OCI-M2 (cell line): Measurements from ENCODE around the gene RPS10.
A peak's percentile ranks its signal among the peaks of the same experiment; 100 is the strongest.
"Not testable (repeated sequence)": the region's sequence is repeated elsewhere in the genome, so short reads cannot be mapped to it uniquely, and the experiment has no call there.

Experiments used
- DNase-seq: peaks from one replicate; lab custom pipeline; 2025; ENCODE audit not compliant: unreplicated experiment; lab: John Stamatoyannopoulos, UW

The RPS10 gene

DNA sequence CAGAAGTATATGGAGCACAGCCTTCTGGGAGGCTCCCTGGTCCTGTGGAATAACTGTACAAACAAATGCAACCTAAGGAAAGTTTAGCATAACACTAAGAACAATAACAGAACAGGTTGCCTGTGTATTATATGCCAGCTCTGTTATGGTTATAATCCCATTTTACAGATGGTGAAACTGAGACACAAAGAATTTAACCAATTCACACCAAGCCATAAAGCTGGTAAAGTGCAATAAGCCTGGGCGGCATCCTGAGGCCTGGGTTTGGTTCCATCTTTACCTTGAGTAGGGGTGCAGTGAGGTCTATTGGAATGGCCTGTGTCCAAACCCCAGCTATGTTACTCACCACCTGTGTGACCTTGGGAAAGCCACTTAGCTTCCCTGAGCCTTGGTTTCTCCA lies 25.3 kb upstream of the RPS10 start:
- DNase-seq: no peak

DNA sequence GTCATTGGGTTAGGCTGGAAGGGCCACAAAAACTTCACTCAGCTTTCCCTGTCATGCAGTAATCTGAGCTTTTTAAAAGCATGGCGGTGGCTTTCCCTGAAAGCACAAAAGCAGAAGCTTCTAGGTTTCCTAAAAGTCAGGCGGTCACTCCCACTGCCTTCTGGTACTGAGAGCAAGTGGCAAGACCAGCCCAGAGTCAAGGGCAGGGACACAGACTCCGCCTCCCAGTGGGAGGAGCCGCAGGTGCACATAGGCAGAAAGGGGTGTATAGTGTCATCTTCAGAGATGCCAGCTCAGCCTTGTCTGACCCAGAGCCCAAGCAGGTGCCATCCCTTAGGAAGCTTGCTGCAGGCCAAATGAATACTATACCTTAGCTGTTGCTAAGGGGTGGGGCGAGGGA lies 22.0 kb upstream of the RPS10 start:
- DNase-seq: no peak

DNA sequence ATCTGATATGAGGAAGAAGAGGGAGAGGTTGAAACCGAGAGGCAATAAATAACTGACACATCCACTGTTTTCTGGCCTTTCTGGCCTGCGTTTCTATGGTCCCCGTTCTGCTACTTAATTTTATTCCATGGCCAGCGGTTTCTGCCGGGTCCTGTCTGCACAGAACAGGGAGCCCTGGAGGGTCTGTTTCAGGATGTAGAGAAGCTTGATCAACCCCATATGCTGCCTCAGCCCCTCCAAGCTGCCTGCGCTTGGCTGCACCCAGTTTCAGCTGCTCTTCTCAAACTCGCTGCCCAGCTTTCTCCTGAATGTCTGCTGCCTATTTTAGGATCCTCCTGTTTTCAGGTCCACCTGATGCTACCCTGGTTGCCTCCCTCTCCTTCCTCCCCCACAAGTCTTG lies 21.5 kb upstream of the RPS10 start:
- no peak for DNase-seq

GRCh38 chr6:34445313-34445860 lies 19.5 kb upstream of the RPS10 start:
- DNase-seq: no peak

GRCh38 chr6:34441526-34441925 lies 15.7 kb upstream of the RPS10 start:
- no peak for DNase-seq

GRCh38 chr6:34439442-34439841 lies 13.6 kb upstream of the RPS10 start:
- DNase-seq: no peak

DNA sequence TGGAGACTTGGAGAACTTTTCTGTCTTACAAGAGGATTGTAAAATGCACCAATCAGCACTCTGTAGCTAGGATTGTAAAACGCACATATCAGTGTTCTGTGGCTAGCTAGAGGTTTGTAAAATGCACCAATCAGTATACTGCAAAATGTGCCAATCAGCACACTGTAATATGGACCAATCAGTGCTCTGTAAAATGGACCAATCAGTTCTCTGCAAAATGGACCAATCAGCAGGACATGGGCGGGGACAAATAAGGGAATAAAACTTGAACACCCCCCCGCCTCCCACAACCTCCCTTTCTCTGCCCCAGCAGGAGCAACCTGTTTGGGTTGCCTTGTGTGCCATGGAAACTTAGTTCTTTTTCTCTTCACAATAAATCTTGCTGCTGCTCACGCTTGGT lies 12.8 kb upstream of the RPS10 start:
- DNase-seq: no peak

DNA sequence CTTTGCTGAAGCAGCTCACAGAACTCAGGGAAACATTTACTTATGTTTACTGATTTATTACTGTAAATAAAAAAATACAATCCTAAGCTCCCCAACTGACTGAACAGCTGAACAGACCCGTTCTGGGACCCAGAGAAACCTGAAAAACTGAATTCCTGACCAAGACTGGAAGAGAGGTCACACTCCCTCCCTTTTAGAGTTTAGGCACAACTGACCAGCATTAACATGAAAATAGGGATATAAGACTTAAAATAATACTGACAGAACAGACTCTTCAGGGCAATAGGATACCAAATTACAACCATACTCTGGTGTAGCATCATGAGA lies 11.7 kb upstream of the RPS10 start:
- no peak for DNase-seq

DNA sequence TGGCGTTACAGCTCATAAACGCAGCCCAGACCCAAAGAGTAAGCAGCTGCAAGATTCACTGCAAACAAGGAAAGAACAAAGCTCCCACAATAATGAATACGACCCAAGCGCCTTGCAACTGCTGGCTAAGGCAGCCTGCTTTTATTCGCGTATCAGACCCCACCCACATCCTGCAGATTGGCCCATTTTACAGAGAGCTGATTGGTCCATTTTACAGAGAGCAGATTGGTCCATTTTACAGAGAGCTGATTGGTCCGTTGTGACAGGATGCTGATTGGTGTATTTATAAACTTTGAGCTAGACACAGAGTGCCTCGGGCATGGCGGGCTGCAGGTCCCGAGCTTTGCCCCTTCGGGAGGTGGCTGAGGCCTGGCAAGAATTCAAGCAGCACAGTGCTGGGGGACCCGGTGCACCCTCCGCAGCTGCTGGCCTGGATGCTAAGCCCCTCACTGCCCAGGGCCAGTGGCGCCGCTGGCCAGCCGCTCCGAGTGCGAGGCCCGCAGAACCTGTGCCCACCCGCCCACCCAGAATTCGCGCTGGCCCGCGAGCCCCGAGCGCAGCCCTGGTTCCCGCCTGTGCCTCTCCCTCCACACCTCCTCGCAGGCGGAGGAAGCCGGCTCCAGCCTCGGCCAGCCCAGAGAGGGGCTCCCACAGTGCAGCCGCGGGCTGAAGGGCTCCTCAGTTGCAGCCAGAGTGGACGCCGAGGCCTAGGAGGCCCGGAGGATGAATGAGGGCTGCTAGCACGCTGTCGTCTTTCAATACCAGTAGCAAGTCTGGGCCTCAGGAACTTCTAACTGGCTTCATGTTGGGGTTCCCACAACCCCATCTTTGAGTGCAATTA lies 11.2 kb upstream of the RPS10 start:
- DNase-seq: no peak

GRCh38 chr6:34435916-34436315 lies 10.0 kb upstream of the RPS10 start:
- DNase-seq: no peak

GRCh38 chr6:34425132-34425497 lies 754 bp downstream of the RPS10 start:
- DNase-seq: no peak

DNA sequence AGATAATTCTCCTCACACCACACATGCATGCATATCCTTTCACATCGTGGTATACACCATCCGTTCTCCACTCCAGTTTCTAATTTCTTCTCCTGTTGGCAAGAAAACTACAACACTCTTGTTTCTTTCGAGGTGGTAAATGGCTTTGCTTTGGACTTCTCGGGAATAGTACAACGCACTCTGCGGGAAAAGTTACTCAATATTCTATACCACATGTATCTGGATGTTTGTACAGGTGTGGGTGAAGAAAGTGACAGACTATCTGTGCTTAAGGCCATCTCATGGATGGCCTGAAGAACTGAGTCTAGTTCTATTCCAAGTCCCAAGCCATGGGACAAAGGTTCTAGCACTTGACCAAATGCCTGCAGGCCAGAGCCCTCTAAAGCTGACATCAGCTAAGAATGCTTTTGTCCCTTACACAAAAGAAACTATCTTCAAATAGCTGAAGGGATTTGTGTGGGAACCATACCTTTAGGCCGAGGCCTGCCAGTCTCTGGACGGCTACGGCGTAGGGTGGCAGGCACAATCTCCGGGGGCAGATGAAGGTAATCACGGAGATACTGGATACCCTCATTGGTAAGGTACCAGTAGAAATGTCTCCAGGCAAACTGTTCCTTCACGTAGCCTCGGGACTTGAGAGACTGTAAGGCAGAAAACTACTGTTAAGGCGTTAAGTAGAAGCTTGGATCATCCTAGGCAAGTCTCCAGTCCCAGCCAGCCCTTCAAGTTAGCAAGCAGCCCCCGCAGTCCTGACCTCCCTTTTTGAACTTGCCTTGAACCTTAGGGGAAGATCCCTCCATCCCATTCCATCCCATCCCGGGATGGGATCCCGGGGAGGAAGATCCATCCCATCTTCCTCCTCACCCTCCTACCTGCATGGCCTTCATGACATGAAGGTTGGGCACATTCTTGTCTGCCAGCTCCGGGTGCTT lies 1.4 kb downstream of the RPS10 start:
- DNase-seq: no peak

DNA sequence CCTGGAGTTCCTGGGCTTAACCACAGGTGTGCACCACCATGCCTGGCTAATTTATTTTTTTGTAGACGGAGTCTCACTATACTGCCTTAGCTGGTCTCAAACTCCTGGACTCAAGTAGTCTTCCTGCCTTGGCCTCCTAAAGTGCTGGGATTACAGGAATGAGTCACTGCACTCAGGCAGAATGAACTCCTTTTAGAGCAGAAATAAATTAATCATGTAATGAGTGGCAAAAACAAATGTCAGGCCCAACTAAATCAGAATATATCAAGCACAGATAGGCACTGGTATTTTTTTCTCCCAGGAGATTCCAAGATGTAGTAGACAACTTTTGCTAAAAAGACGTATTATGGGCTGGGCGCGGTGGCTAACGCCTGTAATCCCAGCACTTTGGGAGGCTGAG lies 2.6 kb downstream of the RPS10 start:
- DNase-seq: no peak

DNA sequence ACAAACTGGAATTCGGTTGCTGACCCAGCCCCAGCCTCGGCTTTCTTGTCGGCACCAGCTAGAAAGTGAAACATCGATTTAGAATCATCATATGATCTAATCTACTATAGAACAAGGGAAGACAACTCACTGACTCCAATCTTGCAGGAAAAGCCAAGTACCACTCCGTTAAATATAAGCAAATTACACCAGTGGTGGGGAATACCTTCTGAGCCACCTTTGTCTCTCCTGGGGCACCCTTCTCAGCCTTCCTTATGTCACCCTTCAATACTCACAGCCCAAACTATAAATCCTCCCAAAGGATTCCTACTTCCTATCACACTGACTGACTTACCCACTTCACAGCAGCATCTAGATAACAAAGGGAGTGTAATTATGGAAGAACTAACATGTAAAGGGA lies 7.5 kb downstream of the RPS10 start:
- DNase-seq: no peak

DNA sequence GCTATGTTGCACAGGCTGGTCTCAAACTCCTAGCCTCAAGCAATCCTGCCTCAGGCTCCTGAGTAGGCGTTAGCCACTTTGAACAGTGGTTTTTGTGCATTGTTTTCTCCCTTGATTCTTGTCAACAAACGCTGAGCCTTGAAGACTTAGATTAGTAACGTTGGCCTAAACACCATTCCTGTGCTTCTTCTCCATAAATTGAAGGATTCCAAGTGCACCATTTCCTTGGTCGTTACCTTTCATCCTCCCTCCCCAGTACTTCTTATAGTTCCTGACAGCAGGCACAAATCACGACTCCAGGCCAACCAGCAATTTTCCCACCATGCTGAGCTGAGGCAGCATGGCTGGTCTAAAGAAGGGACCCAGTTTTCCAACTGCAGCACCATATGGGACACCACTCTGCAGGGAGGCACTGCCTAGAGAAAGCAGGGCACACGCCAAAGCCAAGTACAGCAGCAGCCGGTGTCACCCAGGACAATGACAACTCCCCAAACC lies 8.9 kb downstream of the RPS10 start:
- DNase-seq: no peak

- DNase-seq: peak; percentile 66
These were observed 10.6 kb downstream of the RPS10 start for GRCh38 chr6:34414999-34415858.

GRCh38 chr6:34412643-34413214 lies 13.1 kb downstream of the RPS10 start:
- no peak for DNase-seq

GRCh38 chr6:34412016-34412415 lies 13.9 kb downstream of the RPS10 start:
- DNase-seq: no peak

DNA sequence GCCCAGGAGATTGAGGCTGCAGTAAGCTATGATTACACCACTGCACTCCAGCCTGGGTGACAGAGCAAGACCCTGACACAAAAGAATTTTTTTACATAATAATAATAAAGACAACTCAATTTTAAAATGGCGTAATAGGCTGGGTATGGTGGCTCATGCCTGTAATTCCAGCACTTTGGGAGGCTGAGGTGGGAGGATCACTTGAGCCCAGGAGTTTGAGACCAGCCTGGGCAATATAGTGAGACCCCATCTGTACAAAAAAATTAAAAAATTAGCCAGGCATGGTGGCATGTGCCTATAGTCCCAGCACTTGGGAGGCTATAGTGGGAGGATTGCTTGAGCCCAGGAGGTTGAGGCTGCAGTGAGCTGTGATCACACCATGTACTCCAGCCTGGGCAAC lies 18.0 kb downstream of the RPS10 start:
- DNase-seq: not testable (repeated sequence)

DNA sequence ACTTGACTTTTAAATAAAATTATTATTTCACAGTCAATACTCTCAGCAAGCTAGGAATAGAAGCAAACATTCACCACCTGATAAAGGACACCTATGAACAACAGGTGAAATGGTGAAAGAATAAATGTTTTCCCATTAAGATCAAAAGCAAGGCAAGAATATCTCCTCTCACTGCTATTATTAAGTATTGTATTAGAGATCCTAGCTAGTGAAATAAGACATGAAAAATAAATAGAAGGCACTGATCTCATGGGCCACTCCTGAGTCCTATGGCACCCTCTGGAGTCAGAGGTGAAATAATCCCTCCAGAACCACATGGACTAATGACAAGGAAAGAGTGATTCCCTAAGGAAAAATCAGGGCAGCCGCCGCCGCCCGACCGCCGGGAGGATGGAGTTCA lies 29.4 kb downstream of the RPS10 start:
- no peak for DNase-seq

DNA sequence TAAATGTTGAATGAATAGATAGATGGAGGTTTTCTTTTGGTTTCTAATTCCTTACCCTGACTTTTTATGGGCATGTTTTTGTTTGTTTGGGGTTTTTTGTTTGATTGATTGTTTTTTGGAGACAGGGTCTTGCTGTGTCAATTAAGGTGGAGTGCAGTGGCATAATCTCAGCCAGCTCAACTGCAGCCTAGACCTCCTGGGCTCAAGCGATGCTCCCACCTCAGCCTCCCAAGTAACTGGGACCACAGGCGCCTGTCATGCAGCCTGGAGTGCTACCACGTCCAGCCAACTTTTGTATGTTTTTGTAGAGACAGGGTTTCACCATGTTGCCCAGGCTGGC lies 31.9 kb downstream of the RPS10 start:
- no peak for DNase-seq
